Measurements from ENCODE around the gene CRISP3. TPM values are rescaled to one million over a fixed set of nuclear protein-coding genes. Genes with fewer than 3 reads are reported as not detected.

The CRISP3 gene
- total and polyA plus RNA-seq, 2 of the 4 experiments (the other 2 are of a cell fraction), result not detected

DNA sequence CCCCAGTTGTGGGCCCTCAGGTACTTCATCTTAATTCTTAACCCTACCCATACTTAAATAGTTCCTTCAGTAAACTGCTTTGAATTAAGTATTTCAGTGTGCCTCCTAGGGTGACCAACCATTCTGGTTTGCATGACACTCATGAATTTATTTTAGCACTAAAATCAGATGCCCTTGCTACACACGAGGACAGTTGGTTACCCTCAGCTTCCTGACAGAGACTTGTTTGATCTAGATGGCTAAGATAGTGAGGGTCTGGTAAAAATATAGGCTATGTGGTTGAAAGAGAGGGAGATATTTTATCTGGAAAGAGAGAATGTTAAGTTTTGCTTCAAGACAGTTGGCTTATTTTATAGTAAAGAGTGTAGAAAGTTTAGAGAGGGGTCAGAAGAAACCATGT lies 32.3 kb upstream of the CRISP3 start:
- no peak for TF ChIP-seq MXI1 (IDR thresholded peaks at IDR 0.05; ENCODE audit: borderline replicate concordance, low read depth, low read length)
- TF ChIP-seq RAD21 (IDR thresholded peaks at IDR 0.05; ENCODE audit: low read length), result no peak
- TF ChIP-seq SMC3 (IDR thresholded peaks at IDR 0.05; ENCODE audit: low read depth, low read length), result no peak
- no peak for TF ChIP-seq MAFK (IDR thresholded peaks at IDR 0.05; ENCODE audit: low read depth, low read length)
- TF ChIP-seq, protein P1, sequence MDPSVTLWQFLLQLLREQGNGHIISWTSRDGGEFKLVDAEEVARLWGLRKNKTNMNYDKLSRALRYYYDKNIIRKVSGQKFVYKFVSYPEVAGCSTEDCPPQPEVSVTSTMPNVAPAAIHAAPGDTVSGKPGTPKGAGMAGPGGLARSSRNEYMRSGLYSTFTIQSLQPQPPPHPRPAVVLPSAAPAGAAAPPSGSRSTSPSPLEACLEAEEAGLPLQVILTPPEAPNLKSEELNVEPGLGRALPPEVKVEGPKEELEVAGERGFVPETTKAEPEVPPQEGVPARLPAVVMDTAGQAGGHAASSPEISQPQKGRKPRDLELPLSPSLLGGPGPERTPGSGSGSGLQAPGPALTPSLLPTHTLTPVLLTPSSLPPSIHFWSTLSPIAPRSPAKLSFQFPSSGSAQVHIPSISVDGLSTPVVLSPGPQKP (IDR thresholded peaks at IDR 0.05; ENCODE audit: borderline replicate concordance, low read depth, low read length), result no peak
- TF ChIP-seq RFX5 (IDR thresholded peaks at IDR 0.05; ENCODE audit: low read depth, low read length), result no peak
- intact Hi-C loops (cut with micrococcal nuclease) (no loop called here), dilution Hi-C loops (cut with HindIII; ENCODE audit: low sequenced_read_pairs, unreplicated experiment) (no loop called here), in situ Hi-C loops (cut with MboI; ENCODE audit: low sequenced_read_pairs) (no loop called here)
- Histone ChIP-seq H3K4ac (ENCODE audit: low read depth, low read length) (no peak overlapping the region), H2BK15ac (ENCODE audit: low read depth, low read length) (no peak overlapping the region), H3K9me3 (ENCODE audit: control insufficient read depth, insufficient read depth, low read length) (no peaks in the 10 kb centered on the region), H3K14ac (replicated peaks; ENCODE audit: low read depth, low read length) (no peak overlapping the region), H3K4me2 (ENCODE audit: low read depth, low read length) (no peak overlapping the region), H3K79me1 (ENCODE audit: low read depth in 1 of 2, low read length in 2 of 2) (no peaks in the 10 kb centered on the region), H2AFZ (replicated peaks; ENCODE audit: low read length, poor library complexity) (no peak overlapping the region), H3K18ac (ENCODE audit: low read depth, low read length) (no peak overlapping the region), H3K23ac (ENCODE audit: low read depth, low read length) (no peak overlapping the region), H3K56ac (ENCODE audit: extremely low read depth, insufficient read depth, low read length) (no peak overlapping the region), H3K4me1 (ENCODE audit: control insufficient read depth, insufficient read depth, low read length) (no peaks in the 10 kb centered on the region), H3K27ac (ENCODE audit: insufficient read depth, low read length) (no peak overlapping the region), H3K4me3 (ENCODE audit: insufficient read depth, low read depth, low read length) (no peak overlapping the region), H4K5ac (ENCODE audit: low read depth, low read length) (no peak overlapping the region), H2BK5ac (ENCODE audit: low read depth, low read length, poor library complexity, severe bottlenecking) (no peak overlapping the region), H3K36me3 (ENCODE audit: control insufficient read depth, insufficient read depth, low read length) (no peaks in the 10 kb centered on the region), H4K20me1 (ENCODE audit: insufficient read depth, low read length) (no peaks in the 10 kb centered on the region), H3K9ac (ENCODE audit: low read depth, low read length) (no peak overlapping the region), H2AK9ac (replicated peaks; ENCODE audit: low read depth, low read length, poor library complexity) (no peak overlapping the region), H3K9me1 (ENCODE audit: insufficient read depth, low read length) (no peaks in the 10 kb centered on the region), H4K8ac (ENCODE audit: low read depth in 2 of 2, low read length in 2 of 2) (no peak overlapping the region), H2BK120ac (ENCODE audit: low read depth, low read length) (no peak overlapping the region), H2AK5ac (ENCODE audit: low read depth, low read length) (no peak overlapping the region), H4K91ac (ENCODE audit: insufficient read depth, low read depth, low read length) (no peak overlapping the region), H3K27me3 (ENCODE audit: control insufficient read depth, insufficient read depth, low read length) (no peaks in the 10 kb centered on the region), H2BK20ac (ENCODE audit: low read depth, low read length) (no peak overlapping the region)
- no peak for DNase-seq
- no peak for ATAC-seq (ENCODE audit: low read depth)
- CTCF ChIA-PET, result no interaction called here
- no CpG with 5 or more reads among the region's 1 CpG for WGBS, 2 experiments (ENCODE audit: extremely low coverage in 2 of 2, insufficient read length in 1 of 2)
- POLR2A ChIA-PET (ENCODE audit: unreplicated experiment), result no interaction called here
- BruUV-seq (replicated peaks), result no TSS peak

Measured in IMR-90 (cell line).